GM12864 (cell line): Measurements from ENCODE around the gene TUBG2.
"Not testable (repeated sequence)": the region's sequence is repeated elsewhere in the genome, so short reads cannot be mapped to it uniquely, and the experiment has no call there.

Experiments used
- DNase-seq: peaks from one replicate; pipeline ENCODE4 v3.0.0-alpha.2; 2011; ENCODE audit warnings: low read depth
- H3K4me3 ChIP-seq: 2 replicates; pipeline ENCODE4 v1.5.1; 2011; ENCODE audit warnings: mild to moderate bottlenecking, low read depth, low read length, control low read depth
- TF ChIP-seq, protein P1 (sequence below): IDR thresholded peaks from 2 replicates; pipeline ENCODE4 v1.5.1; 2011; ENCODE audit warnings: low read depth, mild to moderate bottlenecking, moderate library complexity, low read length, control low read depth, inconsistent platforms; ENCODE audit errors: missing control alignments

TUBG2 gene

GRCh38 chr17:42623271-42623670, 35.8 kb upstream of the TUBG2 start:
- DNase-seq = no peak
- TF ChIP-seq, protein P1, sequence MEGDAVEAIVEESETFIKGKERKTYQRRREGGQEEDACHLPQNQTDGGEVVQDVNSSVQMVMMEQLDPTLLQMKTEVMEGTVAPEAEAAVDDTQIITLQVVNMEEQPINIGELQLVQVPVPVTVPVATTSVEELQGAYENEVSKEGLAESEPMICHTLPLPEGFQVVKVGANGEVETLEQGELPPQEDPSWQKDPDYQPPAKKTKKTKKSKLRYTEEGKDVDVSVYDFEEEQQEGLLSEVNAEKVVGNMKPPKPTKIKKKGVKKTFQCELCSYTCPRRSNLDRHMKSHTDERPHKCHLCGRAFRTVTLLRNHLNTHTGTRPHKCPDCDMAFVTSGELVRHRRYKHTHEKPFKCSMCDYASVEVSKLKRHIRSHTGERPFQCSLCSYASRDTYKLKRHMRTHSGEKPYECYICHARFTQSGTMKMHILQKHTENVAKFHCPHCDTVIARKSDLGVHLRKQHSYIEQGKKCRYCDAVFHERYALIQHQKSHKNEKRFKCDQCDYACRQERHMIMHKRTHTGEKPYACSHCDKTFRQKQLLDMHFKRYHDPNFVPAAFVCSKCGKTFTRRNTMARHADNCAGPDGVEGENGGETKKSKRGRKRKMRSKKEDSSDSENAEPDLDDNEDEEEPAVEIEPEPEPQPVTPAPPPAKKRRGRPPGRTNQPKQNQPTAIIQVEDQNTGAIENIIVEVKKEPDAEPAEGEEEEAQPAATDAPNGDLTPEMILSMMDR = no peak
- no peak overlapping the region for H3K4me3 ChIP-seq

DNA sequence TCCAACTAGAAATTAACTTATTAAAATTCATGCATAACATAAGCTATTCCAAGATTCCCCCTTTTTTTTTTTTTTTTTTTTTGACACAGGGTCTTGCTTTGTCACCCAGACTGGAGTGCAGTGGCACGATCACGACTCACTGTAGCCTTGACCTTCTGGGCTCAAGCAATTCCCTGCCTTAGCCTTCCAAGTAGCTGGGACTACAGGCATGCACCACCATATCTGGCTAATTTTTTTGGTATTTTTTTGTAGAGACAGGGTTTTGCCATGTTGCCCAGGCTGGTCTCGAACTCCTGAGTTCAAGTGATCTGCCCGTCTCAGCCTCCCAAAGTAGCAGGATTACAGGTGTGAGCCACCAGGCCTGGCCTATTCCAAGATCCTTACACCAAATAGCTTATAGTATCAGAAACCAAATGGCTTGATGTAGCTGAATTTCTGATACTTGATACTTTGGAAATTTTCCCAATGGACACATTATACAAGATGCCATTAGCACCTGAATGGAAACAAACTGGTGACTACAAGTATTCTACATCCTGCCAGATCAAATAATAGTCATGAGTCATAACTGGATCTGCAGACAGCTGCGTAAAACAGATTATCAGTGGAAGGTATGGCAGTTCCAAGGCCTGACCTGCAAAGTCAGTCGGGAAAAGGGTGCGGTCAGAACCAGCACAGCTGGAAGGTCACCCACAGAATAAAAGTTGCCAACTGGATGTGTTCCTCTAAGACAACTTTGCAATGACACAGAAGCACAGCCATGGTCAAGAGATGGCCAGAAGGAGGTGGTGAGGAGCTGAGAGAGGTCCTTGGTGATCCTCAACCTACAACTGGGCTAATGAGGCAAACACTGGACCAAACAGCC, 35.1 kb upstream of the TUBG2 start:
- DNase-seq = no peak
- TF ChIP-seq, protein P1 = peak; percentile 3
- H3K4me3 ChIP-seq = no peak overlapping the region

DNA sequence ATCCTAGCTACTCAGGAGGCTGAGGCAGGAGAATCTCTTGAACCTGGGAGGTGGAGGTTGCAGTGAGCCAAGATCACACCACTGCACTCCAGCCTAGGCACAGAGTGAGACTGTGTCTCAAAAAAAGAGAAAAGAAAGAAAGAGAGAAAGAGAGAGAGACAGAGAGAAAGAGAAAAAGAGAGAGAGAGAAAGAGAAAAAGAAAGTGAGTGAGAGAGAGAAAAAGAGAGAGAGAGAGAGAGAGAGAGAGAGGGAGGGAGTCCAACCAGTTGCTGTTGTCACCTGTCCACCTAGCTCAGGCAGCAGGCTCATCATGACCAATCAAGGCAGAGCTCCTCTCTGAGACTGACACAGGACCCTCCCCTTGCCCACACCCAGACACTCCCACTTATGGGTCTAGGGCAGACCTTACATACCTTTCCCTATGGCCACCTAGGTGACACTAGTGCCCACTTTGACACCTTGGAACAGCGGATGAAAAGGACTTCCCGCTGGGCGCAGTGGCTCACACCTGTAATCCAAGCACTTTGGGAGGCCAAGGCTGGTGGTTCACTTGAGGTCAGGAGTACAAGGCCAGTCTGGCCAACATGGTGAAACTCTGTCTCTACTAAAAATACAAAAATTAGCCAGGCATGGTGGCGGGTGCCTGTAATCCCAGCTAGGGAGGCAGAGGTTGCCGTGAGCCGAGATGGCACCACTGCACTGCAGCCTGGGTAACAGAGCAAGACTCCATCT, 31.9 kb upstream of the TUBG2 start:
- DNase-seq, H3K4me3 ChIP-seq: not testable (repeated sequence)

DNA sequence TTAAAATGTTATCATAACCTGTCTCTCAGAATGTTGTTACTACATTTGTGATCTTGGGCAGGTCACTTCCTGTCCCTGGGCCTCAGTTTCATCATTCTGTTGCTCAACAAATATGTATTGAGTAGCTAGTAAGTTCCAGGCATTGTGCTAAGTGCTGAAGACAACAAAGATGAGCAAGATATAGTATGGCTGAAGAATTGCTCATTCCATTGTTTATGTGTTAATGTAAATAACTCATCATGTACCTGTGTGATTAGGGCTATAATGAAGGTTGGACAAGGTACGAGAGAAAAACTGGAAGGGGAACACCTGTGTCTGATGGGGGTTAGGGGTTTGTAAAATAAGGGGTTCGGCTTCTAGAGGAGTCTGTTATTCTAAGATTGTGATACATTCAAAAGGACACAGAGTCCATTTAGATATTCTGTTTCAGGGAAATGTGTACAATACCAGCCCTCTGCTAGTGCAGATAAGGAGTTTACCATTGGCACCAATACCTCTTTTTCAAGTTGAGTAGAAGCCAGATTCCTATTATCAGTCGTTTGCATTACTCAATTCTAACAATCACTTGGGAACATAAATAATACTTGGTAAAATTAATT, 29.6 kb upstream of the TUBG2 start:
- H3K4me3 ChIP-seq = no peak overlapping the region
- no peak for DNase-seq
- TF ChIP-seq, protein P1 = no peak

DNA sequence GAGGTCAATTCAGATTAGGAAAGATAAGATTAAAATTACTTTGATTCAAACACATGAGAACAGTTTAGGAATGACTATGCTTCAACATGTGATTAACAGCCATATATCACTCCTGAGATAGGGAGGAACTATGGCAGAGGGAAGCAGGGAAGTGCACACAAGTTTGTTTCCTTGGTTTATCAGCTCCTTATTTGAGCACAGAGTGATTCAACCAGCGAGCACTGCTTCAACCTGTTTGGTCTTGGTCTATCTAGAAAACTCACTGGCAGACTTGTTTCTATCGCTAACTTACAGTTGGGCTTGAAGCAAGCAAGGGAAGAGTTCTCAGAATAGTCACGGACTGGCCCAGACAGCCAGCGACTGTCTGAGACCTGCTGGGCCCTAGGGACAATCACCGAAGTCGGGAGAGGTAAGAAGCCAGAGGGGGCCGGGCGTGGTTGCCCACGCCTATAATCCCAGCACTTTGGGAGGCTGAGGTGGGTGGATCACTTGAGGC, 26.1 kb upstream of the TUBG2 start:
- no peak overlapping the region for H3K4me3 ChIP-seq
- TF ChIP-seq, protein P1 = no peak
- no peak for DNase-seq

GRCh38 chr17:42639525-42640113, 19.5 kb upstream of the TUBG2 start:
- TF ChIP-seq, protein P1 = no peak
- H3K4me3 ChIP-seq = no peak overlapping the region

GRCh38 chr17:42640121-42640520, 19.0 kb upstream of the TUBG2 start:
- TF ChIP-seq, protein P1 = no peak
- no peak for DNase-seq
- H3K4me3 ChIP-seq = no peak overlapping the region

More at GRCh38 chr17:42639525-42640113, 19.5 kb upstream of the TUBG2 start:
- DNase-seq = no peak
